HFFc6 (cell line): ENCODE measurements around the gene STX5. TPM values are rescaled to one million over a fixed set of nuclear protein-coding genes. Genes with fewer than 3 reads are reported as not detected.

Source experiments
- DNase-seq: peaks from one replicate; pipeline ENCODE4 v3.0.0-alpha.2; 2018
- H3K27ac Mint-ChIP-seq: 2 replicates; pipeline ENCODE4 v1.8.0; 2020; ENCODE audit warnings: mild to moderate bottlenecking, mixed read lengths
- H3K27me3 Mint-ChIP-seq: 2 replicates; pipeline ENCODE4 v1.8.0; 2021; ENCODE audit warnings: mild to moderate bottlenecking, moderate library complexity, mixed read lengths; ENCODE audit not compliant: insufficient read depth
- H3K36me3 Mint-ChIP-seq: 2 replicates; pipeline ENCODE4 v1.8.0; 2021; ENCODE audit warnings: low read depth, mixed read lengths
- H3K4me1 Mint-ChIP-seq: 2 replicates; pipeline ENCODE4 v1.8.0; 2020; ENCODE audit warnings: low read depth, mixed read lengths
- H3K4me3 Mint-ChIP-seq: 2 replicates; pipeline ENCODE4 v1.8.0; 2020; ENCODE audit warnings: mild to moderate bottlenecking, moderate library complexity, mixed read lengths
- H3K9me3 Mint-ChIP-seq: 2 replicates; pipeline ENCODE4 v1.8.0; 2020; ENCODE audit warnings: mild to moderate bottlenecking, mixed read lengths
- CTCF ChIP-seq: fragments of 200-600 bp; sonication (generic); IDR thresholded peaks from 2 replicates; pipeline ENCODE4 v1.5.0; 2021; ENCODE audit warnings: antibody characterized with exemption, mild to moderate bottlenecking
- total RNA-seq, 6 experiments: library from RNA; stranded (reverse); fragmentation: NEBNext Ultra II Directional; extraction: Animal tissue kit (Norgen Biotek cat#: 25700); gene quantifications; 2 replicates in 1 of 6; 3 replicates in 5 of 6; pipeline ENCODE4 v1.2.3, GENCODE V29; 2021

Gene STX5
- total RNA-seq, 6 experiments from 2014 or later, result 41.4 to 54.6 (median 47.8) TPM

DNA sequence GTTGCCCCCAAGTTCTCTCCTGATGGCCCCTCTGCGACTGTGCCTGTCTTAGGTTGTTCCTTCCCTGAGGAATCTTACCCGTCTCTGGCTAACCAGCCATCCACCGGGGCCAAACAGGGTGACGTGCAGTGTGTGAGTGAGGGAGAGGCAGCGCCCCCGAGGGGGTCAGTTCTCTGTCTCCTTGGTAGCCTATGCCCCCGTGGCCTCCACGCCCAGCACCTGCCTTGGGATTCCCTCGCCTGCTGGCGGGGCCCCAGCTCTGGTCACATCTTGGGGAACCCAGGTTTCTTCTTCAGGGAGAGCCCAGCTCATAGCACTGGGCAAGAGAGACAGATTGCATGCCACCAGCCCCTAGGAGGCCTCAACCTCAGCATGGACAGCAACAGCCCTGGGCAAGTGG lies 32.4 kb downstream of the STX5 start:
- Mint-ChIP-seq H3K36me3 (peaks cover 43% of the 10 kb centered on the region), H3K27ac (no peak overlapping the region)
- TF ChIP-seq CTCF, result no peak

GRCh38 chr11:62796281-62796680 lies 35.6 kb downstream of the STX5 start:
- no peak for TF ChIP-seq CTCF
- DNase-seq, result no peak
- H3K4me3 Mint-ChIP-seq, result no peak overlapping the region
- no peaks in the 10 kb centered on the region for H3K9me3 Mint-ChIP-seq
- H3K27ac Mint-ChIP-seq, result peak overlapping the region; percentile 19; the same call in 1 of the 2 replicates
- peaks cover 2% of the 10 kb centered on the region; the same call in 1 of the 2 replicates for H3K27me3 Mint-ChIP-seq
- peaks cover 49% of the 10 kb centered on the region for H3K36me3 Mint-ChIP-seq
- H3K4me1 Mint-ChIP-seq, result peaks cover 28% of the 10 kb centered on the region

More for the DNA sequence above, 32.4 kb downstream of the STX5 start:
- Mint-ChIP-seq H3K9me3 (no peaks in the 10 kb centered on the region), H3K4me1 (peaks cover 23% of the 10 kb centered on the region), H3K27me3 (peaks cover 5% of the 10 kb centered on the region), H3K4me3 (no peak overlapping the region)
- DNase-seq, result no peak

GRCh38 chr11:62794201-62794775 lies 37.6 kb downstream of the STX5 start:
- no peak for TF ChIP-seq CTCF
- peaks cover 47% of the 10 kb centered on the region for H3K4me1 Mint-ChIP-seq
- H3K27me3 Mint-ChIP-seq, result peaks cover 2% of the 10 kb centered on the region; the same call in 1 of the 2 replicates
- DNase-seq, result no peak
- no peak overlapping the region for H3K4me3 Mint-ChIP-seq
- peaks cover 55% of the 10 kb centered on the region for H3K36me3 Mint-ChIP-seq
- no peaks in the 10 kb centered on the region for H3K9me3 Mint-ChIP-seq
- peak overlapping the region; percentile 9 for H3K27ac Mint-ChIP-seq

- Mint-ChIP-seq H3K4me1 (peaks cover 63% of the 10 kb centered on the region), H3K27me3 (peaks cover 4% of the 10 kb centered on the region; the same call in 1 of the 2 replicates), H3K9me3 (no peaks in the 10 kb centered on the region), H3K36me3 (peaks cover 44% of the 10 kb centered on the region), H3K4me3 (peak overlapping the region; percentile 93), H3K27ac (peak overlapping the region; percentile 90)
- TF ChIP-seq CTCF, result peak; percentile 5; the same call in 1 of the 2 replicates
- DNase-seq, result no peak
Measured at GRCh38 chr11:62792202-62792575, 39.7 kb downstream of the STX5 start.

- no peaks in the 10 kb centered on the region for H3K9me3 Mint-ChIP-seq
- peaks cover 43% of the 10 kb centered on the region for H3K36me3 Mint-ChIP-seq
- peaks cover 63% of the 10 kb centered on the region for H3K4me1 Mint-ChIP-seq
- H3K27ac Mint-ChIP-seq, result peak within 1 kb of the TSS; percentile 90
- TF ChIP-seq CTCF, result peak; percentile 63
- peak; percentile 71 for DNase-seq
- peak within 1 kb of the TSS; percentile 93 for H3K4me3 Mint-ChIP-seq
- H3K27me3 Mint-ChIP-seq, result peaks cover 4% of the 10 kb centered on the region; the same call in 1 of the 2 replicates
Measured at GRCh38 chr11:62791501-62792201, 40.2 kb downstream of the STX5 start, which contains the start of gene TMEM223. TMEM223 (minus strand) TSS chr11:62792006; CDS start chr11:62791994, 12 bp downstream.
